ENCODE measurements around the gene AFF1.
"Not testable (repeated sequence)": the region's sequence is repeated elsewhere in the genome, so short reads cannot be mapped to it uniquely, and the experiment has no call there.

DNA sequence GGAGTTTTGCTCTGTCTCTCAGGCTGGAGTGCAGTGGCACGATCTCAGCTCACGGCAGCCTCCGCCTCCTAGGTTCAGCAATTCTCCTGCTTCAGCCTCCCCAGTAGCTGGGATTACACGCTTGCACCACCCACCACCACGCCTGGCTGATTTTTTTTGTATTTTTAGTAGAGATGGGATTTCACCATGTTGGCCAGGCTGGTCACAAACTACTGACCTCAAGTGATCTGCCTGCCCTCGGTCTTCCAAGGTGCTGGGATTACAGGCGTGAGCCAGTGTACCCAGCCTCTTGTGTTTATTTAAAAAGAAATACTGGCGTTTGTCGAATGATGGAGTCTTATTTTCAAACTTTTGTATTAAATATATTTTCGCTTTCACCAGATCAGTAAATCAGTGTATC, 137.7 kb downstream of the AFF1 start:
- TF ChIP-seq POLR2A (IDR thresholded peaks at IDR 0.05; ENCODE audit: low read depth, low read length); POLR2AphosphoS5 (IDR thresholded peaks at IDR 0.05; ENCODE audit: low read depth, low read length); TAF1 (IDR thresholded peaks at IDR 0.05; ENCODE audit: low read depth, low read length); PAX5 (IDR thresholded peaks at IDR 0.05; ENCODE audit: insufficient read depth, low read length, severe bottlenecking); SPI1 (IDR thresholded peaks at IDR 0.05; ENCODE audit: low read depth, low read length); POU2F2 (IDR thresholded peaks at IDR 0.05; ENCODE audit: low read depth, low read length): not testable (repeated sequence)
